Right lobe of liver (tissue), 6 donors: ENCODE data around the gene LTB. TPM values are rescaled to one million over a fixed set of nuclear protein-coding genes. Genes with fewer than 3 reads are reported as not detected.

ENCODE experiments used
- ATAC-seq, 4 donors: fragments of 200-7000 bp; cut with Tn5 transposase; one replicate each; pipeline ENCODE4 v1.9.1; 2020; ENCODE audit warnings: mild to moderate bottlenecking in 4 of 4, moderate library complexity in 4 of 4
- DNase-seq, 3 donors: peaks; one replicate each; pipeline ENCODE4 v3.0.0-alpha.2; 2020
- H3K27ac ChIP-seq, 3 donors: fragments of 200-600 bp; one replicate each; pipeline ENCODE4 v1.8.0; 2022
- H3K27me3 ChIP-seq, 2 donors: fragments of 200-600 bp; one replicate each; pipeline ENCODE4 v1.8.0; 2022
- H3K36me3 ChIP-seq, 4 donors: fragments of 200-600 bp; sonication (generic) in 1 of 4; one replicate each; pipeline versions ENCODE4 v1.5.1 to v1.8.0; 2017 to 2022; ENCODE audit warnings: control low read depth in 1 of 4
- H3K4me1 ChIP-seq, 4 donors: fragments of 200-600 bp; sonication (generic) in 1 of 4; one replicate each; pipeline versions ENCODE4 v1.5.1 to v1.8.0; 2017 to 2022; ENCODE audit warnings: control low read depth in 1 of 4
- H3K4me3 ChIP-seq, 3 donors: fragments of 200-600 bp; one replicate each; pipeline ENCODE4 v1.8.0; 2022
- H3K9me3 ChIP-seq, 4 donors: fragments of 200-600 bp; sonication (generic) in 1 of 4; one replicate each; pipeline versions ENCODE4 v1.5.1 to v1.8.0; 2017 to 2022; ENCODE audit warnings: control low read depth in 1 of 4
- POLR2A ChIP-seq: fragments of 450-650 bp; IDR thresholded peaks from one replicate; pipeline ENCODE4 v1.6.1; 2017; ENCODE audit warnings: antibody characterized with exemption, mild to moderate bottlenecking
- WGBS: methylation state at CpG from one replicate; pipeline ENCODE4 v1.1.6; 2018; ENCODE audit warnings: low coverage, low lambda C conversion rate; ENCODE audit not compliant: insufficient coverage; ENCODE audit errors: missing lambda C conversion rate; 5-methylcytosine and 5-hydroxymethylcytosine counted together
- intact Hi-C, 2 donors: fragments of 100-400 bp; cut with DNase I; formaldehyde crosslinking; loops; one replicate each; pipeline versions ENCODE4 v1.11.2 to v1.14.1; 2022
- long read RNA-seq: library from polyadenylated mRNA; unstranded; transcript quantifications from one replicate; pipeline ENCODE4 v2.0.0, GENCODE V29; 2019
- total RNA-seq, 6 experiments: library from RNA; depleted of rRNA in 2 of 6; stranded (reverse); fragments of >200 nt in 2 of 6; fragmentation: NEBNext Ultra II Directional in 3 of 6; extraction: Animal tissue kit (Norgen Biotek cat#: 25700) in 3 of 6; gene quantifications; one replicate each; pipeline versions ENCODE4 v1.1.0 to v1.2.4, GENCODE V29; 2016 to 2023
- TF ChIP-seq, protein P1 (sequence below), 4 donors: fragments of 200-600 bp in 3 of 4; fragments of 450-650 bp in 1 of 4; IDR thresholded peaks; one replicate each; pipeline versions ENCODE4 v1.5.1 to v1.8.0; 2016 to 2022; ENCODE audit warnings: antibody characterized with exemption in 4 of 4, mild to moderate bottlenecking in 2 of 4
- donor health status: DM: no; HTN: yes; CAD: no.
- donor health status: DM: no; HTN: no; CAD: no.
- donor health status: DM: no; HTN: no; CAD: no.
- donor health status: DM: no; HTN: yes; CAD: no.
- donor health status: DM: no; HTN: yes; CAD: no.

Gene LTB
- total RNA-seq = 1 to 10 TPM in 2 of 6 experiments, under 1 TPM in 4; 0.28 to 2.2 (median 0.62) TPM
- long read RNA-seq, partial matches to known transcripts = 0 of 1 reads
- long read RNA-seq, other reads (novel, unspliced or antisense) = 0 of 1 reads

DNA sequence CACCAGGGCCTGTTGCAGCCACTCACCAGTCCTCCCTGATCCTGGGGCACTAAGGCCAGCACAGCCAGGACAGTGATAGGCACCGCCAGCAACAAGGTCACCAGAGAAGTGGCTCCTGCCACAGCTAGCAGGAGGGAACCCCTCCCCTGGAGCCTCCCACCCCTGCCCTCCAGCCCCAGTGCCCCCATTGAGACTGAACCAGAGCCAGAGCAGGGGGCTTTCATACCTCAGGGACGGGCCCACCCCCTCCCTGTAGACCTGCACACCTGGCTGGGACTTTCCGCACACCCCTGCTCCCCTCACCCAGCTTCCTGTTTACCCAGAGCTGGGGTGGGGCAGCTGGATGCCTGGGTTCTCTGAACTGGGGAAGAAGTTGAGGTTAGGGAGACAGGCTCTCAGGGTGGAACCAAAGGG, at the start of gene LTB:
Gene LTB (minus strand): TSS at position 195 of the 414 bp plus-strand sequence. CDS start 7 bp downstream, at position 188.
- intact Hi-C loops = no loop called here
- 20% methylated on average over 1 of the region's 3 CpGs for WGBS
- no peak for ATAC-seq
- Histone ChIP-seq H3K27me3 (no peaks in the 10 kb centered on the region), H3K27ac (peak within 1 kb of the TSS; percentile 58 to 85 (median 76)), H3K4me3 (peak within 1 kb of the TSS; percentile 66 to 76 (median 68)), H3K9me3 (no peaks in the 10 kb centered on the region), H3K36me3 (no peaks in the 10 kb centered on the region), H3K4me1 (no peaks in the 10 kb centered on the region)
- TF ChIP-seq, protein P1, sequence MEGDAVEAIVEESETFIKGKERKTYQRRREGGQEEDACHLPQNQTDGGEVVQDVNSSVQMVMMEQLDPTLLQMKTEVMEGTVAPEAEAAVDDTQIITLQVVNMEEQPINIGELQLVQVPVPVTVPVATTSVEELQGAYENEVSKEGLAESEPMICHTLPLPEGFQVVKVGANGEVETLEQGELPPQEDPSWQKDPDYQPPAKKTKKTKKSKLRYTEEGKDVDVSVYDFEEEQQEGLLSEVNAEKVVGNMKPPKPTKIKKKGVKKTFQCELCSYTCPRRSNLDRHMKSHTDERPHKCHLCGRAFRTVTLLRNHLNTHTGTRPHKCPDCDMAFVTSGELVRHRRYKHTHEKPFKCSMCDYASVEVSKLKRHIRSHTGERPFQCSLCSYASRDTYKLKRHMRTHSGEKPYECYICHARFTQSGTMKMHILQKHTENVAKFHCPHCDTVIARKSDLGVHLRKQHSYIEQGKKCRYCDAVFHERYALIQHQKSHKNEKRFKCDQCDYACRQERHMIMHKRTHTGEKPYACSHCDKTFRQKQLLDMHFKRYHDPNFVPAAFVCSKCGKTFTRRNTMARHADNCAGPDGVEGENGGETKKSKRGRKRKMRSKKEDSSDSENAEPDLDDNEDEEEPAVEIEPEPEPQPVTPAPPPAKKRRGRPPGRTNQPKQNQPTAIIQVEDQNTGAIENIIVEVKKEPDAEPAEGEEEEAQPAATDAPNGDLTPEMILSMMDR (IDR thresholded peaks at IDR 0.05) = no peak
- no peak for TF ChIP-seq POLR2A
- peak in 2 of 3 donors; percentile 45 to 68 for DNase-seq

GRCh38 chr6:31631681-31632278, 49.6 kb upstream of the LTB start:
- Histone ChIP-seq H3K4me3 (no peak overlapping the region), H3K27ac (no peak overlapping the region), H3K27me3 (no peaks in the 10 kb centered on the region), H3K4me1 (peaks cover 0 to 12% (median 0%) of the 10 kb centered on the region in 4 donors), H3K9me3 (no peaks in the 10 kb centered on the region), H3K36me3 (peaks cover 5 to 94% (median 47%) of the 10 kb centered on the region in 4 donors)
- intact Hi-C loops = no loop called here
- DNase-seq = no peak
- ATAC-seq = no peak
- WGBS = no CpG with 5 or more reads among the region's 32 CpGs
- TF ChIP-seq, protein P1 (IDR thresholded peaks at IDR 0.05) = no peak
- no peak for TF ChIP-seq POLR2A

- no peak overlapping the region for H3K27ac ChIP-seq
- intact Hi-C loops = no loop called here
- H3K36me3 ChIP-seq = peaks cover 5 to 94% (median 47%) of the 10 kb centered on the region in 4 donors
- DNase-seq = no peak
- peaks cover 0 to 12% (median 0%) of the 10 kb centered on the region in 4 donors for H3K4me1 ChIP-seq
- H3K9me3 ChIP-seq = no peaks in the 10 kb centered on the region
- TF ChIP-seq POLR2A = no peak
- TF ChIP-seq, protein P1 (IDR thresholded peaks at IDR 0.05) = no peak
- no peak overlapping the region for H3K4me3 ChIP-seq
- WGBS = 100% methylated on average over 2 of the region's 16 CpGs
- no peak for ATAC-seq
- no peaks in the 10 kb centered on the region for H3K27me3 ChIP-seq
These were observed 49.0 kb upstream of the LTB start for GRCh38 chr6:31631209-31631608.

GRCh38 chr6:31630177-31630934, 48.1 kb upstream of the LTB start:
- TF ChIP-seq, protein P1 (IDR thresholded peaks at IDR 0.05) = no peak
- no peak for TF ChIP-seq POLR2A
- ATAC-seq (no peak), DNase-seq (no peak)
- peaks cover 10 to 94% (median 49%) of the 10 kb centered on the region in 4 donors for H3K36me3 ChIP-seq
- no peaks in the 10 kb centered on the region for H3K9me3 ChIP-seq
- no peak overlapping the region for H3K4me3 ChIP-seq
- no peak overlapping the region for H3K27ac ChIP-seq
- intact Hi-C loops = no loop called here
- peaks cover 0 to 12% (median 0%) of the 10 kb centered on the region in 4 donors for H3K4me1 ChIP-seq
- 92% methylated on average over 23 of the region's 25 CpGs for WGBS
- no peaks in the 10 kb centered on the region for H3K27me3 ChIP-seq
